ENCODE results near the gene THOC2.
"Not testable (repeated sequence)": the region's sequence is repeated elsewhere in the genome, so short reads cannot be mapped to it uniquely, and the experiment has no call there.

THOC2 gene

DNA sequence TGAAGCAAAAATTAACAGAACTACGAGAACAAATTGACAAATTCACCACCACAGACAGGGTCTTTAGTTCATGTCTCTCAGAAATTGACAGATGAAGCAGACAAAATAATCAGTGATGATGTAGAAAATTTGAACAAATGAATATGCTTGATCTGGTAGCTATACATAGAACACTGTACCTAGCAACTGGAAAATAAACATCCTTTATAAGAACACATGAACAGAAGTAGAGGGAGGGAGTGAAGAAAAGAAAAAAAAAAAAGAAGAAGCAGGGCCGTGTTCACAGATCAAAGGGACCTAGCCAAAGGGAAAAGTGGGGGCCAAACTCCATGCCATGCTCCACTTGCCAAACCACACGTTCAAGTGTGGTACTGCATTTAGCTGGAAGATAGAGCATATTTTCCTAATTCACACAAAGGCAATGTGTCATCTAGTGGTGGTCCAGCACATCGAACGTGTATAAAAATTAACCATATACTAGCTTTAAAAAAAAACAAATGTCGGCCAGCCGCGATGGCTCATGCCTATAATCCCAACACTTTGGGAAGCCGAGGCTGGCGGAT lies 5.6 kb upstream of the THOC2 start:
- no peak for DNase-seq (ENCODE audit: low read depth in 2 of 2)

DNA sequence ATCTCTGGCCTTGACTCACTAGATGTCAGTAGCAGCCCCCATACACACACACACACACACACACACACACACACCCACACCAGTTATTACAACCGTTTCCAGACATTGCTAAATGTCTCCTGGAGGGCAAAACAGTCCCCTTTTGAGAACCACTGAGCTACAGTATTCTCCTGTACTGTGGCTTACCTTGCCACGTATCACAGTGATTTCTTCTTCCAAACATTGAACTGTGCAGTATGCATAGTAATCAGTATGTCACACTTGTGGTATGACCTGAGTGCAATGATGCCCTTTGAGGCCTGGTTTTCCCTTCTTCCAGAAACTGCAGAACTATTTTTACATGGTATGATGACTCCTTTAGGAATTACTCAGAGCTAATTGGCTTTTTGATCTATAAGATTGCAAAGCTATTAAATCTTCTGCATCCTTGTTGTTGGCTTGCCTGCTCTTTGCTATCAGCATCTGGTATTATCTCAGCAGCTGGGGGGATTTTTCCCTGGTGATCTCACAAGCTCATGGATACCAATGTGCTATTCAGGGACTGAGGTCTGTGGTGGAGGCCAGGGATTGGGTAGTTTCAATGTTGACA lies 3.6 kb upstream of the THOC2 start:
- no peak for DNase-seq (ENCODE audit: low read depth in 2 of 2)

- DNase-seq (ENCODE audit: low read depth in 2 of 2), result not testable (repeated sequence)
Observed at GRCh38 chrX:123735137-123735536, 2.3 kb upstream of the THOC2 start.

DNA sequence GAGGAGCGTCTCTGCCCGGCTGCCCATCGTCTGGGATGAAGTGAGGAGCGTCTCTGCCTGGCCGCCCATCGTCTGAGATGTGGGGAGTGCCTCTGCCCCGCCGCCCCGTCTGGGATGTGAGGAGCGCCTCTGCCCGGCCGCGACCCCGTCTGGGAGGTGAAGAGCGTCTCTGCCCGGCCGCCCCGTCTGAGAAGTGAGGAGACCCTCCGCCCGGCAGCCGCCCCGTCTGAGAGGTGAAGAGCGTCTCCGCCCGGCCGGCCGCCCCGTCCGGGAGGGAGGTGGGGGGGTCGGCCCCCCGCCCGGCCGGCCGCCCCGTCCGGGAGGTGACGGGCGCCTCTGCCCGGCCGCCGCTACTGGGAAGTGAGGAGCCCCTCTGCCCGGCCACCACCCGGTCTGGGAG lies 1.2 kb upstream of the THOC2 start:
- not testable (repeated sequence) for DNase-seq (ENCODE audit: low read depth in 2 of 2)

DNA sequence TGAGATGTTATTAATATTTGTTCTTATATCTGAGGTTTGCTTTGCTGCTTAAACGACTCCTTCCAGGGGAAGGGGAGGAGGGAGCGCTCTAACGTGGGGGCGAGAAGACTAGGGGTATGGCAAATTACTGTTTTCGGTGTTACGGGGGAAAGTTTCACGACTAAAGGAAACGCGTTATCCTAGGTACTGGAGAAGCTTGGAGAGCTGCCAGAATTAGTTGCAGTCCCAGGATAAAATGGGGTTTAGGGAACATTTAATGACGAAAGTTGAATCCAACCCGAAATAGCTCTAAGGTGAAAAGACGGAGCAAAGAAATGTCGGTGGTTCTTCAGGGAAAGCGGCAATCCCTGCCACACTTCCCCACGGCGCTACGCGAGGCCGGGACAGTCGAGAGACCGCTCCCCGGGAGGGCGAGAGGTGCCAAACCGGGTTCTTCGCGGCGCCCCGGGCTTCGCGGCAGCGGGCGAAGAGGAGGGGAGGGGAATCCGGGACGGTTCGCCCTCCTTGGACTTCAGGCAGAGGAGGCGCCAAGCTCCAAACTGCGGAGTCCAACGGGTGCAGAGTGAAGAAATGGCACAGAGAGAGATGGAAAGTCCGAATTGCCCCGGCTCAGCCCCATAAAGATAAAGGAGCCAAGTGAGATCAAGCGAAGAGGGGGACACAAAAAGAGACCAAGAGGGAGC lies 724 bp downstream of the THOC2 start:
- DNase-seq (ENCODE audit: low read depth in 2 of 2), result no peak

- DNase-seq (ENCODE audit: low read depth in 2 of 2), result no peak
Observed at GRCh38 chrX:123731258-123731986, 1.4 kb downstream of the THOC2 start.

GRCh38 chrX:123728554-123728953 lies 4.3 kb downstream of the THOC2 start:
- DNase-seq (ENCODE audit: low read depth in 2 of 2), result no peak

GRCh38 chrX:123728016-123728415 lies 4.8 kb downstream of the THOC2 start:
- no peak for DNase-seq (ENCODE audit: low read depth in 2 of 2)

- not testable (repeated sequence) for DNase-seq (ENCODE audit: low read depth in 2 of 2)
Observed at GRCh38 chrX:123722193-123722592, 10.7 kb downstream of the THOC2 start.

- DNase-seq (ENCODE audit: low read depth in 2 of 2), result no peak
Observed at GRCh38 chrX:123720486-123720885, 12.4 kb downstream of the THOC2 start.

DNA sequence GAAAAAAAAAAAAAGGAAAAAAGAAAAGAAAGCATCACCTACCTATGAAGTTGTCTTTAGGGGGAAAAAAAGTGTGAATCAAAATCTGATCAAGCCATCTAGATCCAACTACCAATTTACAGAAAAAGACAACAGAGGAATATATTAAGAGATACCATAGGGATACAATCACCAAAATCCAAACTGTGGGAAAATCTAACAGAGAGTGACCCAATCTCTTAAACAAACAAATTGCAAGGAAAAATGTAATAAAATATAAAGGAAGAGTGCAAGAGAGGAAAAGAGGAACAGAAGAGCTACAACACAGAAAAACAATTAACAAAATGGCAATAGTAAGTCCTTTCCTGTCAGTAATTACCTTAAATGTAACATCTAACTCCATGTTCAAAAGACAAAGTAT lies 19.0 kb downstream of the THOC2 start:
- no peak for DNase-seq (ENCODE audit: low read depth in 2 of 2)

GRCh38 chrX:123713434-123713833 lies 19.4 kb downstream of the THOC2 start:
- DNase-seq (ENCODE audit: low read depth in 2 of 2), result no peak

- DNase-seq (ENCODE audit: low read depth in 2 of 2), result not testable (repeated sequence)
Observed at GRCh38 chrX:123711201-123711600, 21.7 kb downstream of the THOC2 start.

DNA sequence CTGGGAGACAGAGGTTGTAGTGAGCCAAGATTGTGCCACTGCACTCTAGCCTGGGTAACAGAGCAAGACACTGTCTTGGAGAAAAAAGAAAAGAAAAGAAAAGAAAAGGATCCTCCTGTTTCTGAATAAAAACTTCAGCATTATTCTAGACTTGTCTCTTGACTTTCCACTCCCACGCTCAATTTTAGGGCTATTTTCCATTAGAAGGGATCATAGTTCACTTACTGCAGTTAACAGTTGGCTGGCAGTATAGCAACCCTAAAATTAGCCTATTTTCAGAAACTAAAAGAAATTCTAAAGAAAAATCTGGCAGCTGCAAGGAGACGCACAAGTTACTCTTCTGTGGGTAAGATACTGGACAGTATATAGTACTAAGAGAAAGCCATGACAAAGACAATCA lies 28.1 kb downstream of the THOC2 start:
- DNase-seq (ENCODE audit: low read depth in 2 of 2), result no peak

GRCh38 chrX:123698979-123699520 lies 33.8 kb downstream of the THOC2 start:
- no peak for DNase-seq (ENCODE audit: low read depth in 2 of 2)

GRCh38 chrX:123696334-123696733 lies 36.5 kb downstream of the THOC2 start:
- DNase-seq (ENCODE audit: low read depth in 2 of 2), result no peak

GRCh38 chrX:123695242-123695641 lies 37.6 kb downstream of the THOC2 start:
- DNase-seq (ENCODE audit: low read depth in 2 of 2), result no peak

GRCh38 chrX:123691776-123692175 lies 41.1 kb downstream of the THOC2 start:
- DNase-seq (ENCODE audit: low read depth in 2 of 2), result no peak

DNA sequence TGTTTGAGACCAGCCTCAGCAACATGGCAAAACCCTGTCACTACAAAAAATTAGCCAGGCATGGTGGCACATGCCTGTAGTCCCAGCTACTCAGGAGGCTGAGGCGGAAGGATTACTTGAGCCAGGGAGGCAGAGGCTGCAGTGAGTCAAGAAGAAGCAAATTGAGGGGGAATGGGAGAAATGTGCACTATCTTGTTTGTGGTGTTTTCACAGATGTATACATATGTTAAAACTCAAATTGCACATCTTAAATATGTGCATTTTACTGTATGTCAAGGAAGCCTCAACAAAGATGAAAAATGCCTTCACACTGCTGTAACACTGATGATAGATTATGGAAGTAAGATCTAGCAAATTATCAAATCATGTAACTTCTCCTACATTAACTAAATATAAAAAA lies 44.3 kb downstream of the THOC2 start:
- no peak for DNase-seq (ENCODE audit: low read depth in 2 of 2)

GRCh38 chrX:123685232-123685631 lies 47.6 kb downstream of the THOC2 start:
- DNase-seq (ENCODE audit: low read depth in 2 of 2), result no peak

- DNase-seq (ENCODE audit: low read depth in 2 of 2), result no peak
Observed at GRCh38 chrX:123682186-123682585, 50.7 kb downstream of the THOC2 start.

- DNase-seq (ENCODE audit: low read depth in 2 of 2), result not testable (repeated sequence)
Observed at GRCh38 chrX:123679733-123680460, 53.0 kb downstream of the THOC2 start.

Data from stimulated activated CD8-positive, alpha-beta memory T cell treated with anti-CD3 and anti-CD28 coated beads, Interleukin-15, amount 100 ng/mL, for 4 hours (primary cell).